Measurements from ENCODE around the gene TK2.
A peak's percentile ranks its signal among the peaks of the same experiment; 100 is the strongest.
"Not testable (repeated sequence)": the region's sequence is repeated elsewhere in the genome, so short reads cannot be mapped to it uniquely, and the experiment has no call there.

TK2 gene

DNA sequence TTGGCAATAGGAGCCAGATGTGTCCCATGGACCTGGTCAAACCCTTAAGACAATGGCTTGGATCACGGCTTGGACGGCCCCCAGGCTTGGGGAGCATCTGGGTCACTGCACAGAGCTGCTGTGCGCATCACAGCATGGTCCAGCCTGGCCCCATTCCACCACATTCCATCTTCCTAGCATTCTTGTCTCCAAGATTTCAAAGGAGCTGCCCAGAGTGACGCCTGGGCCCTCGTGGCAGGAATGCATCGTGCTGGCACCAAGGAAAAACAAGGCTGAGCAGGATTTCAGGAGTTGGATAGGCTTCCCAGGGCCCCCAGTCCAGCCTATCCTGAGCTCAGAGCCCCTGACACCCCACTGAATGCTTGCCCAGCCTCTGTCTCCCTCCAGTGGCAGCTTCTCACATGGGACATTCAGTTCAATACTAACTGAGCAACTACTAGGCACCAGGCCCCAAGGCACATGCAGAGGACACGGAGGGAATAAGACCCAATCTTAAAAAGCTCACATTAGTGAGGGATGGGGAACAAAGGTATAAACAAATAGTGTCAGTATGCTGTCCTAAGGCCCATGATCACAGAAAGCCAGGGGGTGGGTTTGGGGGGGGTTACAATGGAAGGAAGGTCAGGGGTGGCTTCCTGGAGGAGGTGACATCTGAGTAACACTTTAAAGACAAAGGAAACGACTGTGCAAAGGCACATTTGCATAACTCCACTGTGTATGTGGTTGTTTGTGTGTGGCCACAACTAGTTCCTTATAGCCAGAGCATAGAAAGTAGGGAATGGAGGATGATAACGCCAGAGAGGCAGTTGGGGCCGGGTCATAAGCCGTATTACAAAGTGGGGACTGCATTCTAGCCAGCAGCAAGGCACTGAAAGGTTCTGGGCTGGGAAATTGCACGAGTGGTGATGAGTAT lies 34.1 kb downstream of the TK2 start:
- H3K4me3 ChIP-seq (ENCODE audit: low read length in 2 of 2): no peak overlapping the region
- H3K9ac ChIP-seq (ENCODE audit: low read depth, low read length, poor library complexity): no peak overlapping the region
- H3K79me1 ChIP-seq (ENCODE audit: low read depth, low read length): no peaks in the 10 kb centered on the region
- peaks cover 0 to 26% of the 10 kb centered on the region in 2 donors for H3K36me3 ChIP-seq (replicated peaks in 1 of 2; ENCODE audit: control insufficient read depth in 2 of 2, insufficient read depth in 2 of 2, low read length in 2 of 2)
- peak overlapping the region; percentile 21 for H3K23ac ChIP-seq (ENCODE audit: low read depth, low read length, poor library complexity)
- peak overlapping the region; percentile 9 for H3K14ac ChIP-seq (ENCODE audit: low read length)
- no peak overlapping the region for H4K91ac ChIP-seq (ENCODE audit: low read depth, low read length, poor library complexity)
- H2AFZ ChIP-seq (ENCODE audit: low read length): no peak overlapping the region
- no CpG with 5 or more reads among the region's 12 CpGs for WGBS, 2 donors (ENCODE audit: extremely low coverage in 2 of 2, insufficient read length in 2 of 2, insufficient replicate concordance in 1 of 2)
- H3K4me1 ChIP-seq (ENCODE audit: control insufficient read depth in 2 of 2, insufficient read depth in 1 of 2, low read depth in 1 of 2, low read length in 2 of 2): peaks cover 27 to 33% of the 10 kb centered on the region in 2 donors
- H3K4me2 ChIP-seq (ENCODE audit: insufficient read depth, low read length, poor library complexity, severe bottlenecking): no peak overlapping the region
- peak overlapping the region; percentile 35 for H2BK120ac ChIP-seq (ENCODE audit: low read depth, low read length)
- peak overlapping the region; percentile 32 for H2BK15ac ChIP-seq (ENCODE audit: low read length)
- peak overlapping the region; percentile 38 for H2AK5ac ChIP-seq (ENCODE audit: low read depth, low read length)
- H2BK12ac ChIP-seq (ENCODE audit: low read length): no peak overlapping the region
- H3K27ac ChIP-seq (replicated peaks; ENCODE audit: low read length): no peak overlapping the region
- H3K18ac ChIP-seq (ENCODE audit: low read length): peak overlapping the region; percentile 67
- H3K9me3 ChIP-seq (replicated peaks in 1 of 2; ENCODE audit: control insufficient read depth in 2 of 2, insufficient read depth in 1 of 2, low read depth in 1 of 2, low read length in 2 of 2): no peaks in the 10 kb centered on the region
- no peaks in the 10 kb centered on the region for H3K27me3 ChIP-seq (ENCODE audit: control insufficient read depth in 3 of 3, insufficient read depth in 3 of 3, low read depth in 1 of 3, low read length in 3 of 3)
- H3K4ac ChIP-seq (ENCODE audit: low read length): peak overlapping the region; percentile 31
- no peak for DNase-seq (ENCODE audit: low spot score)
- H2BK5ac ChIP-seq (ENCODE audit: low read length): peak overlapping the region; percentile 67
- H4K8ac ChIP-seq (ENCODE audit: low read depth, low read length): no peak overlapping the region

DNA sequence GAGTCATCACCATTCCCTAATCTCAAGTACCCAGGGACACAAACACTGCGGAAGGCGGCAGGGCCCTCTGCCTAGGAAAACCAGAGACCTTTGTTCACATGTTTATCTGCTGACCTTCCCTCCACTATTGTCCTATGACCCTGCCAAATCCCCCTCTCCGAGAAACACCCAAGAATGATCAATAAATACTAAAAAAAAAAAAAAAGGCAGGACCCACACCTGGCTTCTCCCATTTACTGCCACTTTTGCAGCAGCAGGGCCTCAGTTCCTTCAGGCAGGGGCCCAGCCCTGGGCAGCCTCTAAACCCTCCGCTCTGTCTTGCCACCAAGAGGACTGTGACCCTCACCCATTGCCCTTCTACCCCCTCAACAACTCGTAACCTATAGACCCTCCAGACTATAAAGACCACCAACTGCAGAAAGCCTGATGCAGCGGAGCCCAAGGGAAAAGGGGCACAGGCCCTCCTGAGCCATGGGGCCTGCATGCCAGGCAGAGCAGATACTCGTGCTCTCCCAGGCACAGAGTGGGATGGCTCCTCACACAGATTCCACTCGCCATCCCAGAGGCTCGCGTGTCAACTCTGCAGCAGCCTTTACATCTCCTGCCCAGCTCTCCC lies 34.8 kb downstream of the TK2 start:
- H2BK5ac ChIP-seq (ENCODE audit: low read length): peak overlapping the region; percentile 17
- H3K9ac ChIP-seq (ENCODE audit: low read depth, low read length, poor library complexity); H4K91ac ChIP-seq (ENCODE audit: low read depth, low read length, poor library complexity); H2BK15ac ChIP-seq (ENCODE audit: low read length); H4K8ac ChIP-seq (ENCODE audit: low read depth, low read length); H3K27me3 ChIP-seq (ENCODE audit: control insufficient read depth in 3 of 3, insufficient read depth in 3 of 3, low read depth in 1 of 3, low read length in 3 of 3); DNase-seq (ENCODE audit: low spot score); H3K27ac ChIP-seq (replicated peaks; ENCODE audit: low read length); H3K9me3 ChIP-seq (replicated peaks in 1 of 2; ENCODE audit: control insufficient read depth in 2 of 2, insufficient read depth in 1 of 2, low read depth in 1 of 2, low read length in 2 of 2); H2BK12ac ChIP-seq (ENCODE audit: low read length); H3K79me1 ChIP-seq (ENCODE audit: low read depth, low read length); H2AFZ ChIP-seq (ENCODE audit: low read length); H3K4me2 ChIP-seq (ENCODE audit: insufficient read depth, low read length, poor library complexity, severe bottlenecking): not testable (repeated sequence)
- peaks cover 2 to 26% of the 10 kb centered on the region in 2 donors for H3K36me3 ChIP-seq (replicated peaks in 1 of 2; ENCODE audit: control insufficient read depth in 2 of 2, insufficient read depth in 2 of 2, low read length in 2 of 2)
- peak overlapping the region; percentile 38 for H2AK5ac ChIP-seq (ENCODE audit: low read depth, low read length)
- H3K18ac ChIP-seq (ENCODE audit: low read length): peak overlapping the region; percentile 67
- peaks cover 33 to 34% of the 10 kb centered on the region in 2 donors for H3K4me1 ChIP-seq (ENCODE audit: control insufficient read depth in 2 of 2, insufficient read depth in 1 of 2, low read depth in 1 of 2, low read length in 2 of 2)
- no CpG with 5 or more reads among the region's 10 CpGs for WGBS, 2 donors (ENCODE audit: extremely low coverage in 2 of 2, insufficient read length in 2 of 2, insufficient replicate concordance in 1 of 2)
- H3K4me3 ChIP-seq (ENCODE audit: low read length in 2 of 2): peak overlapping the region in 1 of 2 donors; percentile 26
- peak overlapping the region; percentile 35 for H2BK120ac ChIP-seq (ENCODE audit: low read depth, low read length)
- peak overlapping the region; percentile 21 for H3K23ac ChIP-seq (ENCODE audit: low read depth, low read length, poor library complexity)
- peak overlapping the region; percentile 31 for H3K4ac ChIP-seq (ENCODE audit: low read length)
- peak overlapping the region; percentile 9 for H3K14ac ChIP-seq (ENCODE audit: low read length)

DNA sequence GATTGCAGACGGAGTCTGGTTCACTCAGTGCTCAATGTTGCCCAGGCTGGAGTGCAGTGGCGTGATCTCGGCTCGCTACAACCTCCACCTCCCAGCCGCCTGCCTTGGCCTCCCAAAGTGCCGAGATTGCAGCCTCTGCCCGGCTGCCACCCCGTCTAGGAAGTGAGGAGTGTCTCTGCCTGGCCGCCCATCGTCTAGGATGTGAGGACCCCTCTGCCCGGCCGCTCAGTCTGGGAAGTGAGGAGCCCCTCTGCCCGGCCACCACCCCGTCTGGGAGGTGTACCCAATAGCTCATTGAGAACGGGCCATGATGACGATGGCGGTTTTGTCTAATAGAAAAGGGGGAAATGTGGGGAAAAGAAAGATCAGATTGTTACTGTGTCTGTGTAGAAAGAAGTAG lies 35.5 kb downstream of the TK2 start:
- H2BK15ac ChIP-seq (ENCODE audit: low read length); H3K23ac ChIP-seq (ENCODE audit: low read depth, low read length, poor library complexity): not testable (repeated sequence)
- no CpG with 5 or more reads among the region's 17 CpGs for WGBS, 2 donors (ENCODE audit: extremely low coverage in 2 of 2, insufficient read length in 2 of 2, insufficient replicate concordance in 1 of 2)

DNA sequence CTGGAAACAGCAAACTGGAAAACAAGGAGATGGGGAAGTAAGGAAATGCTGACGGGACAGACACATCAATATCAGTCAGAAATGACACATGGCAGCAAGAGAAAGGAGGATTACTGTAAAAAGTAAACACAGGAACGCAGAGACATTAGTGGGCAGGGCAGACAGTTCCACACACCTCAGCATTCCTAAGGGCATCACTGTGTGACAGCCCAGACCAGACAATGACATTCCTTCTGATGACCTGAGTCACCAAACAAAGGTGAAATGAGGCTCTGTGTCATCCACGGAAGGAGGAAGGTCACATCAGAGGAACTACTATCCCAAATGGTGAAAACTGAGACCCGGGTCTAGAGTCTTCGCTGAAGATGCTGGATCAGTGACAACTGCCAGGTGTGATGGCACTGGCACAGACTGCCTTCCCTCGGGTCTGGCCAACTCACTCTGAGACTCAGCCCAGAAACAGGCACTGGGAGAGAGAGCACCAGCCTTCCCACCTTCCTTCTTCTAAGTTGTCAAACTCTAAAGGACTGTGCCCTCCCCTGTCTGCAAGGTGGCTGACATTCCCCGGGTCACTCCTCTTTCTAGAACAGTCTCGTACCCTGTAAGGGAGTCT lies 36.7 kb downstream of the TK2 start:
- Histone ChIP-seq H3K14ac (ENCODE audit: low read length) (no peak overlapping the region), H3K23ac (ENCODE audit: low read depth, low read length, poor library complexity) (no peak overlapping the region), H3K27ac (replicated peaks; ENCODE audit: low read length) (no peak overlapping the region), H3K4ac (ENCODE audit: low read length) (no peak overlapping the region), H3K36me3 (replicated peaks in 1 of 2; ENCODE audit: control insufficient read depth in 2 of 2, insufficient read depth in 2 of 2, low read length in 2 of 2) (peaks cover 2 to 37% of the 10 kb centered on the region in 2 donors), H3K4me2 (ENCODE audit: insufficient read depth, low read length, poor library complexity, severe bottlenecking) (no peak overlapping the region), H4K8ac (ENCODE audit: low read depth, low read length) (no peak overlapping the region), H2AK5ac (ENCODE audit: low read depth, low read length) (no peak overlapping the region), H3K4me1 (ENCODE audit: control insufficient read depth in 2 of 2, insufficient read depth in 1 of 2, low read depth in 1 of 2, low read length in 2 of 2) (peaks cover 33 to 34% of the 10 kb centered on the region in 2 donors), H2AFZ (ENCODE audit: low read length) (no peak overlapping the region), H2BK5ac (ENCODE audit: low read length) (no peak overlapping the region), H2BK12ac (ENCODE audit: low read length) (no peak overlapping the region), H3K79me1 (ENCODE audit: low read depth, low read length) (no peaks in the 10 kb centered on the region), H2BK120ac (ENCODE audit: low read depth, low read length) (no peak overlapping the region), H3K9ac (ENCODE audit: low read depth, low read length, poor library complexity) (peak overlapping the region; percentile 15), H2BK15ac (ENCODE audit: low read length) (no peak overlapping the region), H3K9me3 (replicated peaks in 1 of 2; ENCODE audit: control insufficient read depth in 2 of 2, insufficient read depth in 1 of 2, low read depth in 1 of 2, low read length in 2 of 2) (no peaks in the 10 kb centered on the region), H3K18ac (ENCODE audit: low read length) (no peak overlapping the region), H4K91ac (ENCODE audit: low read depth, low read length, poor library complexity) (no peak overlapping the region), H3K27me3 (ENCODE audit: control insufficient read depth in 3 of 3, insufficient read depth in 3 of 3, low read depth in 1 of 3, low read length in 3 of 3) (no peaks in the 10 kb centered on the region), H3K4me3 (ENCODE audit: low read length in 2 of 2) (no peak overlapping the region)
- no peak for DNase-seq (ENCODE audit: low spot score)
- WGBS, 2 donors (ENCODE audit: extremely low coverage in 2 of 2, insufficient read length in 2 of 2, insufficient replicate concordance in 1 of 2): no CpG with 5 or more reads among the region's 8 CpGs

More for the DNA sequence above, 35.5 kb downstream of the TK2 start:
- not testable (repeated sequence) for H3K9ac ChIP-seq (ENCODE audit: low read depth, low read length, poor library complexity); H2BK12ac ChIP-seq (ENCODE audit: low read length); H2BK5ac ChIP-seq (ENCODE audit: low read length); H3K4ac ChIP-seq (ENCODE audit: low read length); H3K14ac ChIP-seq (ENCODE audit: low read length); H3K4me3 ChIP-seq (ENCODE audit: low read length in 2 of 2); H2BK120ac ChIP-seq (ENCODE audit: low read depth, low read length); H3K9me3 ChIP-seq (replicated peaks in 1 of 2; ENCODE audit: control insufficient read depth in 2 of 2, insufficient read depth in 1 of 2, low read depth in 1 of 2, low read length in 2 of 2); H3K27ac ChIP-seq (replicated peaks; ENCODE audit: low read length); H3K18ac ChIP-seq (ENCODE audit: low read length); H4K8ac ChIP-seq (ENCODE audit: low read depth, low read length); DNase-seq (ENCODE audit: low spot score); H4K91ac ChIP-seq (ENCODE audit: low read depth, low read length, poor library complexity); H3K4me2 ChIP-seq (ENCODE audit: insufficient read depth, low read length, poor library complexity, severe bottlenecking); H3K27me3 ChIP-seq (ENCODE audit: control insufficient read depth in 3 of 3, insufficient read depth in 3 of 3, low read depth in 1 of 3, low read length in 3 of 3); H3K79me1 ChIP-seq (ENCODE audit: low read depth, low read length); H2AFZ ChIP-seq (ENCODE audit: low read length); H2AK5ac ChIP-seq (ENCODE audit: low read depth, low read length)
- Histone ChIP-seq H3K4me1 (ENCODE audit: control insufficient read depth in 2 of 2, insufficient read depth in 1 of 2, low read depth in 1 of 2, low read length in 2 of 2) (peaks cover 33 to 34% of the 10 kb centered on the region in 2 donors), H3K36me3 (replicated peaks in 1 of 2; ENCODE audit: control insufficient read depth in 2 of 2, insufficient read depth in 2 of 2, low read length in 2 of 2) (peaks cover 2 to 30% of the 10 kb centered on the region in 2 donors)
